ENCODE results near the gene RSPRY1.

DNA sequence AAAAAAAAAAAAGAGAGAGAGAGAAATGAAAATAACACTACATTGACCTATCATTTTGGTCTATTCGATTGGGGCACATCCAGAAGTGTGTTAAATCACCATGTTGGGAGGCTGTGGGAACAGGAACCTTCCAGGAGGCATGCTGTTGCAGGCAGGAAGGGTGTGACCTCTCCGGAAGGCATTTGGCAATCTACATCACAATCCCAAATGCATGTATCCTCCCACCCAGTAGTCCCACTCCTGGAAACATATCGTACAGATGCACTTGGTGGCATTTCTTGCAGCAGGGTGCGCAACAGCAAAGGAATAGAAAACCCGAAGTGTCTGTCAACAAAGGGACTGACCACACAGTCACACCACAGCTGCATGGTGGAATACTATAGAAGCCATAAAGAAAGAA lies 90.5 kb downstream of the RSPRY1 start:
- TF ChIP-seq POLR2AphosphoS5 (IDR thresholded peaks at IDR 0.05; ENCODE audit: low read depth, low read length) (no peak), SIN3A (IDR thresholded peaks at IDR 0.05; ENCODE audit: borderline replicate concordance, insufficient read depth, low read length) (no peak), TAF1 (IDR thresholded peaks at IDR 0.05; ENCODE audit: borderline replicate concordance, insufficient read depth, low read length) (no peak), FOXP2 (optimal IDR thresholded peaks at IDR 0.05; ENCODE audit: borderline replicate concordance, extremely low read depth, extremely low read length, insufficient read depth) (no peak)
- TF ChIP-seq, protein P1, sequence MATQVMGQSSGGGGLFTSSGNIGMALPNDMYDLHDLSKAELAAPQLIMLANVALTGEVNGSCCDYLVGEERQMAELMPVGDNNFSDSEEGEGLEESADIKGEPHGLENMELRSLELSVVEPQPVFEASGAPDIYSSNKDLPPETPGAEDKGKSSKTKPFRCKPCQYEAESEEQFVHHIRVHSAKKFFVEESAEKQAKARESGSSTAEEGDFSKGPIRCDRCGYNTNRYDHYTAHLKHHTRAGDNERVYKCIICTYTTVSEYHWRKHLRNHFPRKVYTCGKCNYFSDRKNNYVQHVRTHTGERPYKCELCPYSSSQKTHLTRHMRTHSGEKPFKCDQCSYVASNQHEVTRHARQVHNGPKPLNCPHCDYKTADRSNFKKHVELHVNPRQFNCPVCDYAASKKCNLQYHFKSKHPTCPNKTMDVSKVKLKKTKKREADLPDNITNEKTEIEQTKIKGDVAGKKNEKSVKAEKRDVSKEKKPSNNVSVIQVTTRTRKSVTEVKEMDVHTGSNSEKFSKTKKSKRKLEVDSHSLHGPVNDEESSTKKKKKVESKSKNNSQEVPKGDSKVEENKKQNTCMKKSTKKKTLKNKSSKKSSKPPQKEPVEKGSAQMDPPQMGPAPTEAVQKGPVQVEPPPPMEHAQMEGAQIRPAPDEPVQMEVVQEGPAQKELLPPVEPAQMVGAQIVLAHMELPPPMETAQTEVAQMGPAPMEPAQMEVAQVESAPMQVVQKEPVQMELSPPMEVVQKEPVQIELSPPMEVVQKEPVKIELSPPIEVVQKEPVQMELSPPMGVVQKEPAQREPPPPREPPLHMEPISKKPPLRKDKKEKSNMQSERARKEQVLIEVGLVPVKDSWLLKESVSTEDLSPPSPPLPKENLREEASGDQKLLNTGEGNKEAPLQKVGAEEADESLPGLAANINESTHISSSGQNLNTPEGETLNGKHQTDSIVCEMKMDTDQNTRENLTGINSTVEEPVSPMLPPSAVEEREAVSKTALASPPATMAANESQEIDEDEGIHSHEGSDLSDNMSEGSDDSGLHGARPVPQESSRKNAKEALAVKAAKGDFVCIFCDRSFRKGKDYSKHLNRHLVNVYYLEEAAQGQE (IDR thresholded peaks at IDR 0.05; ENCODE audit: insufficient read depth in 1 of 2, low read depth in 2 of 2, low read length in 2 of 2), result no peak
